Testis (tissue), 2 donors: ENCODE data around the gene IL1RAPL1.

Experiments
- POLR2A ChIP-seq: fragments of 450-650 bp; IDR thresholded peaks from one replicate; pipeline ENCODE4 v1.6.1; 2017; ENCODE audit warnings: antibody characterized with exemption, mild to moderate bottlenecking, moderate library complexity
- TF ChIP-seq, protein P1 (sequence below), 3 experiments: fragments of 450-650 bp in 2 of 3; fragments of 200-600 bp in 1 of 3; sonication (generic) in 1 of 3; IDR thresholded peaks; one replicate each; pipeline ENCODE4 v1.5.1; 2016 to 2019; ENCODE audit warnings: antibody characterized with exemption in 3 of 3, mild to moderate bottlenecking in 2 of 3, moderate library complexity in 1 of 3

DNA sequence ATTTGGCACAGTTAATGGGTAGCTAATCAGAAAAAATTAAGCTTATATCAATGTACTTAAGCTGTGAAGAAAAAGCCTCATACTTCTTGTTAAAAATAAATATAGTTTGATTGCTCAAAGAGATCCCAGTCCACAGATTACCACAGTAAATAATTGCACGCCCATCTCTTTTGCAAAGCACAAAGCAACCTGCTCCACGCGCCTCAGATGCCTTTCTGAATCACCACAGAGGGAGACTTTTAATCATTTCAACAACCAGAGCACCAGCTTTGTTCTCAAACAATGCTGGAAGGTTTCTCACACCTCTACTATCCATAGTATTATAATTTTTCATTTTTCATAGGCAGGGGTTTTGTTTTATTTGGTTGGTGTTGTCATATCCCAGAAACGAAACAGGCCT lies 1289.5 kb downstream of the IL1RAPL1 start:
- TF ChIP-seq, protein P1, sequence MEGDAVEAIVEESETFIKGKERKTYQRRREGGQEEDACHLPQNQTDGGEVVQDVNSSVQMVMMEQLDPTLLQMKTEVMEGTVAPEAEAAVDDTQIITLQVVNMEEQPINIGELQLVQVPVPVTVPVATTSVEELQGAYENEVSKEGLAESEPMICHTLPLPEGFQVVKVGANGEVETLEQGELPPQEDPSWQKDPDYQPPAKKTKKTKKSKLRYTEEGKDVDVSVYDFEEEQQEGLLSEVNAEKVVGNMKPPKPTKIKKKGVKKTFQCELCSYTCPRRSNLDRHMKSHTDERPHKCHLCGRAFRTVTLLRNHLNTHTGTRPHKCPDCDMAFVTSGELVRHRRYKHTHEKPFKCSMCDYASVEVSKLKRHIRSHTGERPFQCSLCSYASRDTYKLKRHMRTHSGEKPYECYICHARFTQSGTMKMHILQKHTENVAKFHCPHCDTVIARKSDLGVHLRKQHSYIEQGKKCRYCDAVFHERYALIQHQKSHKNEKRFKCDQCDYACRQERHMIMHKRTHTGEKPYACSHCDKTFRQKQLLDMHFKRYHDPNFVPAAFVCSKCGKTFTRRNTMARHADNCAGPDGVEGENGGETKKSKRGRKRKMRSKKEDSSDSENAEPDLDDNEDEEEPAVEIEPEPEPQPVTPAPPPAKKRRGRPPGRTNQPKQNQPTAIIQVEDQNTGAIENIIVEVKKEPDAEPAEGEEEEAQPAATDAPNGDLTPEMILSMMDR (IDR thresholded peaks at IDR 0.05) = no peak
- TF ChIP-seq POLR2A = no peak
